Omental fat pad (tissue), 4 donors: ENCODE measurements around the gene AOC2. TPM values are rescaled to one million over a fixed set of nuclear protein-coding genes. Genes with fewer than 3 reads are reported as not detected.

Source experiments
- ATAC-seq: fragments of 150-250 bp; one replicate; pipeline ENCODE4 v1.9.1; 2016; ENCODE audit warnings: mild to moderate bottlenecking, moderate library complexity; ENCODE audit not compliant: low FRiP score
- DNase-seq: peaks from one replicate; pipeline ENCODE4 v3.0.0-alpha.2; 2019; ENCODE audit warnings: low spot score
- CTCF ChIP-seq, 3 donors: fragments of 450-650 bp; IDR thresholded peaks; one replicate each; pipeline ENCODE4 v1.5.1; 2016 to 2017; ENCODE audit warnings: antibody characterized with exemption in 3 of 3, mild to moderate bottlenecking in 3 of 3, moderate library complexity in 2 of 3
- total RNA-seq, 4 donors: library from RNA; depleted of rRNA; stranded (reverse); fragments of >200 nt; gene quantifications; one replicate each; pipeline ENCODE4 v1.1.0, GENCODE V29; 2016

Gene AOC2
- total RNA-seq, result 10 to 100 TPM in 1 of 4 donors, 1 to 10 TPM in 3; 3.2 to 12.5 (median 5.4) TPM

- no peak for TF ChIP-seq CTCF (IDR thresholded peaks at IDR 0.05)
- DNase-seq (no peak), ATAC-seq (no peak)
Measured at GRCh38 chr17:42844271-42844670, at the start of gene AOC2. TSS of gene AOC2 (plus strand) at chr17:42844580. CDS start at chr17:42844627, 47 bp downstream.

- DNase-seq, result no peak
- ATAC-seq, result no peak
- TF ChIP-seq CTCF (IDR thresholded peaks at IDR 0.05), result no peak
Measured at GRCh38 chr17:42795061-42795460, 49.3 kb upstream of the AOC2 start.

- ATAC-seq, result no peak
- no peak for DNase-seq
- no peak for TF ChIP-seq CTCF (IDR thresholded peaks at IDR 0.05)
Measured at GRCh38 chr17:42795465-42795864, 48.9 kb upstream of the AOC2 start.

- no peak for DNase-seq
- no peak for ATAC-seq
- TF ChIP-seq CTCF (IDR thresholded peaks at IDR 0.05), result no peak
Measured at GRCh38 chr17:42796066-42796758, 48.2 kb upstream of the AOC2 start.

- DNase-seq (no peak), ATAC-seq (no peak)
- TF ChIP-seq CTCF (IDR thresholded peaks at IDR 0.05), result no peak
Measured at GRCh38 chr17:42797067-42798007, 47.0 kb upstream of the AOC2 start.

- no peak for DNase-seq
- no peak for TF ChIP-seq CTCF (IDR thresholded peaks at IDR 0.05)
- ATAC-seq, result no peak
Measured at GRCh38 chr17:42798011-42798382, 46.4 kb upstream of the AOC2 start.
